ENCODE data around the gene MET.

Gene MET

DNA sequence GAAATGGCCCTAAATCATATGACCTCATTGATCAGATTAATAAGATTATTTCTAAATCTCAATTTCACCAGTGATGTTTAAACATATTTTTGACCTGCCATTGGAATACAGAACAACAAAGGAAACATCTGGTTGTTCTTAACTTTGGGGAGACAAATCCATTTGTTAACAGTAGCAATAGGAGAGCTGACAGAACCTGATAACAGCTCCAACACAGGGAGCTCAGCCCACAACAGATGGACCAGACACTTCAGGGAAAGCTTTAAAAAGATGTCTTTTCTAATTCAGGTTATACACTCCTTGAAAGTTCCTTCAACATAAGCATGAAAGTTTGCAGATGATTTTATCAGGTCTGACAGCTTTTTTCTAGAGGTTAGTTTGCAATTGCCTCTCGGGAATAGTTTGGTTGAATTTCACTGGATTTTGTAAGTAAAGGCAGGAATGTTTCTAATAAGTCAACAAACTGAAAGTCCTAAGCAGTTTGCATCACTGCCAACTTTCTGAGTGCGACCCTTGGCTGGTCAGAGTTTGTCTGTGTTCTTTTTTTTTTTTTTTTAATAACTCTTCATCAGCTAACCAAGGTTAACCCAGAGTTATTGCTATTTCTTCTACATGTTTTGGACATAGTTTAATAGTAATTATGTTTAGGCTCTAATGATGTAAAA, 6.5 kb upstream of the MET start:
- no peak for DNase-seq (ENCODE audit: low read depth)

GRCh38 chr7:116669769-116670168, 2.2 kb upstream of the MET start:
- no peak for DNase-seq (ENCODE audit: low read depth)

DNA sequence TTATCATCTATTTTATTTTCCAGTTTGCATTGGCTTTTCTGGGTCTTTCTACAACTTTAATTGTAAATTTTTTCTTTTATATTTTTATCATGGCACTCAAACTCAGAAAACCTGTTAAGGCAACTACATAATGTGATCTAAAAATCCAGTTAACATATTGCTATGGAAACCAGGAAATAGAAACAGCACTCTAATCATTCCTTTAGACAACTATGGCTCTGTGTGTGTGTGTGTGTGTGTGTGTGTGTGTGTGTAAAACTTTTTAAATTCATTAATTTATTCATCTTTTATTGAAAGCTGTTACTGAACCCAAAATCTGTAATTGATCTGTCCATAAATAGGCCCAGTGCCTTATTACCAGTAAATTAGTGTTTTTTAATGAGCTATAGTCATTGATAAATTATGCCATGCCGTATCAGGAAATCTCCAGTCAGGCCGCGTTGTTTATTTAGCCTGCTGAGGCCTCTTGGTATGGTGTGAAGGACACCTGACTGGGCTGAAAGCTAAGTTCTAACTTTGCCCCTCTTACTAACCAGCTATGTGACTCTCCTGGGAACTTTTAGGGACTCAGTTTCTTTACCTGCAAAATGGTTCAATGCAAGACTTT, 1.5 kb upstream of the MET start:
- DNase-seq (ENCODE audit: low read depth): no peak

DNA sequence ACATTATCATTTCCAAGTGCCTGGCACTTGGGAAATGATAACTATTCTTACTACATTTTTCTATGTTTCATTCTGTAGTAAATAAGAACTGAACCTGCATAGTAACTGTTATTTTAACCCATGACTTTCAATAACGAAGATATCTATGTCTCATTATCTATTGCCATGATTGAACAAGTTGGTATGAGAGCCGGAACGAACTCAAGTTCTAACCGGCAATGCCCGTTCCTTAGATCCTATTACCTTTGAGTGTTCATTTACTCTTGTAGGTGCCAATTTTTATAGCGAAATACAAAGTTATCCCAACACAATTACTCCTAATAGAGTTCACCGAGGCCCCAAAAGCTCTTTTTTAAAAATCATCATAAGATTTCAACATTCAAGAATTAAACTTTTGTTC, 885 bp upstream of the MET start:
- DNase-seq (ENCODE audit: low read depth): no peak

DNA sequence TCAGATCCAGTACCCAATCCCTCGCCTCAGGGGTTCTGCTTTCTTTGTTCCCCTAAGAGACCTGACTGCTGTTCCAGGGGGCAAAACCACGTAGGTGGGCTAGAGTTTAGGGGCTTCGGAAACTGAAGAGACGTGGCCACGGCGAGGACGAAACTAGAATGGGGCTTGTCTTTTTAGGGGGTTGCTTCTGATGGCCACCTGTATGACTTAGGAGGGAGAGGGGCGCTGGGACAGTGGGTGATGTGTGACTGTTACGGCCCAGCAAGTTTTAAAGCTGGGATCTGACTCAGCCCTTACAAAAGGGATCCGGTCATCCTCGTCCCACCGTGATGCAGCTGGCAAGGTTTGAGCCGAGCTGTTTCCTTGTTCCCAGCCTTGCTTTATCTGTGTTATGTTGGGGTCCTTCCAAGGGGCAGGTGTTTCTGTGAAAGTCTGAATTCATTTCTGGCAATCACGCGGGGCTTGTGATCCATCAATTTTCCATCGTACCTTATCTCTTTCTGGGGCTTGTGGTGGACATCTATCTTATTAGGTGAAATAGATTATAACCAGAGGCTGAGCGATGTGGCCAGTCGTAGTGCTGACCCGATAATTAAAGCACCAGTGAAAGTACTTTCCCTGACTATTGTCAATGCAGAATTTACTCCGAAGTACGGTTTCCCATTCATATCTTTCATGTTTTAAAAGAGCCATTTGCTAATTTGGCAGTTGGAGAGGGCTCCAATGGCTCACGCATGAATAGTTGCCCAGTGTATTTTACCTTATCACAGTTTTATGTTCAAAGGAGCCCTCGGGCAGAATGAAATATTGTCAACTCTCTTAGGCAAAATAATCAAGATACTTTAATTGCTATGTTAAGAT, 830 bp downstream of the MET start:
- DNase-seq (ENCODE audit: low read depth): no peak

GRCh38 chr7:116673457-116673865, 1.5 kb downstream of the MET start:
- DNase-seq (ENCODE audit: low read depth): no peak

DNA sequence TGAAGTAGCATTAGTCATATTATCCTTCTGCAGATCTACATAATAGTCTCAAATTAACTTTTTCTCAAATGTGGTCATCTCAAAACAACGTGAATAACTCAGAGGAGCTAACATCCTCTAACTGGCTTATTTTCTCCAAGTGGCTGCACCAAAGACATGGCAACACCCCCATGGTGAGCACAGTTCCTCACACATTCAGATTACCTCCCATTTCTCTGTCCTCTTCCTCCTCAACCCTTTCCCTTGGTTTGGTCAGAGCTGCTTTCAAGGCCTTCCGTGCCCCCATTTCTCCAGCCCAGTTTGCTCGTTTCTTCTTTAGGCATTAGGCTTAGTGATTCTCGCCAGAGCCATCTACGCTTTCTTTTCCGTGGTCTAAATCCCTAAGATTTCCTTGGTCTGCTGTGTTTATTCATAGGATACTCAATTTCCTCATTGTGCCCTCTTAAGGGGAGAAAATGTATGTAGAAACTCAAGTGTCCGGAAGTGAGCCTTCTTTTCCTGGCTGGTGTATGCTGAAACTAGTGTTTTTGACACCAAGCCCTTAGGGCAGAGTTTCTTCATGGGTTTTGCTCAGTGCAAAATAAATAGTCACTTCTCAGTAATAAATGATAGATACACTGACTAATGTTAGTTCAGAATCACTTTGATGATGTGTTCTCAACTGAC, 2.6 kb downstream of the MET start:
- no peak for DNase-seq (ENCODE audit: low read depth)

DNA sequence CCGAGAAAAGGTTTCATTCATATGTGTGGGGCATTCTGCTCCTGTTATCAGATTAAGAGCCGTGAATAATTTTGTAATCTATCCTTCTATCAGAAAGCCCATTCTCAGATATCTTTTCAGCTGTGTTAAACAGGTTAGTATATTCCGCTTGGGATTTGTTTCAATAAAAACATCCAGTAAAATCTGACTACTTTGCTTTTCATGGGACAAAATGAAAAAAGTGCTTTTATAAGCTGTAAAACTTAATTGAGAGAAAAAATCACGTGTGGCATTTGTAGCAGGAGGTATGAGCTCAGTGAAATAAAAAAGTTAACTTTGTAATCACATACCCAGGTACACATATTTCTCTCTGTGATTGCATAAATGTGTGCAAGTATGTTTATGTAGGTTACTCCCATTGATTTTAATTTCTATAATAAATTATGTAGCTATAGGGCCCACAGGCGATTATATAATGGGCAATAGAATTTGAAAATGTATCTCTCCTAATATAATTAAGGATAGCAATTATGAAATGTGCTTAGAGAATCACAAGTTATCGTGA, 3.9 kb downstream of the MET start:
- no peak for DNase-seq (ENCODE audit: low read depth)

DNA sequence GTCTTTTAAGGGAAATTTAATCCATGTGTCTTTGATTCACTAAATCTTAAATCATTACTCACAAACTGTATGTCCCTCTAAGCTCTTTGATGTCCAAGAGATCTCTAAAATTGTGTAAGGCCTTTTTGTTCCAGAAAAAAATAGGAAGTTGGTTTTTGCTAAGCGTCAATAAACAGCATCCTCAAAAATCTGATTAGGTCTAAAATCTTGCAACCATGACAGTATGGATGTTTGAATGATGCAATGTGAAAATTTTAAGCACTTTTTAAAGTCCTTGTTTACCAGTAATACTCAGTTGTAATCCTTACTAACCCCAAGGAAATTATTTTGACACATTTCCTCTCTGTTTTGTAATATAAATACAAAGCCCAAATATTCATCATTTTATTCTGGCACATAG, 6.8 kb downstream of the MET start:
- DNase-seq (ENCODE audit: low read depth): no peak

DNA sequence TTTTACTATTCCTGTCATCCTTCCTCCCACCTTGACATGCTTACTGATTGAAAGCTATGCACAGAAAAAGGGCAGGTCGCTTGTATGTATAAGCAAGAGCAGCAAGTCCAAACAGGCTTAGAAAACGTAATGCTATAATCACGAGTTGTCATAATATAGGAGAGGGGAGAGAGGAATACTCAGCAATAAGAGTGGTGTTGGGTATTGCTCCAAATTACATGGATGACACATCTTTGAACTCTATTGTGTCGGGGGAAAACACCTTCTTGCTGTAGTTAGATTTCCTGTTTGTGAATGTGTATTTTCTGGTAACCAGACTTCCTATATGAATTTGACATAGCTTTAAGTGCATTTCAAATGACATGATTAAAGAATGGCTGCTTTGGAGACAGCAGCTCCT, 7.5 kb downstream of the MET start:
- no peak for DNase-seq (ENCODE audit: low read depth)

GRCh38 chr7:116683786-116684185, 11.8 kb downstream of the MET start:
- DNase-seq (ENCODE audit: low read depth): no peak

GRCh38 chr7:116686033-116686432, 14.0 kb downstream of the MET start:
- DNase-seq (ENCODE audit: low read depth): no peak

DNA sequence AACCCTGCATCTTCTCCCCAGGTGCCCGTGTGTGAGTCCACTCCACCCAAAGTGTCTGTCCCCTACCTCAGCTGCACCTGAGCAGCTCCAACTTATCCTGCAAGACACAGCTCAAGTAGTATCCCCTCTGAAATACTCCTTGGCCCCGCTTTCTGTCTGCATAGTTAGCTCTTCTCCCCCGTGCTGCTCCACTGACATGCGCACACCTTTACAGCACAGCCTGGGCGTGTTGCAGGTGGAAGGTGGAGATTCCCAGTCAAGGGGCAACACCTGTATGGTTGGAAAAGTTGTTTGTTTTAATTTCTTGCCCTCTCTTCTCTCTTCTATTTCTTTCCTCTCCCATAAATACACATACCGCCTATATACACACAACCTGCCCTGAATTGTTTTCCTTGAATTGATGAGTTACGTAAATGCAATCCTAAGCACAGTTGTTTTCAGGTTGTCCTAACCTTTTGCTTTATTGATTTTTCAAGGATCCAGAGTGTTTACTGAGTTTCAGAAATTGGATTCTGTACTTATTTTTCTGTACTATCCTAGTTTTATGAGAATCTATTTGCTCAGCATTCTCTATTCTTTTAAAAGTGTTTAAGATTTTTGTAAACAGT, 14.9 kb downstream of the MET start:
- DNase-seq (ENCODE audit: low read depth): no peak

DNA sequence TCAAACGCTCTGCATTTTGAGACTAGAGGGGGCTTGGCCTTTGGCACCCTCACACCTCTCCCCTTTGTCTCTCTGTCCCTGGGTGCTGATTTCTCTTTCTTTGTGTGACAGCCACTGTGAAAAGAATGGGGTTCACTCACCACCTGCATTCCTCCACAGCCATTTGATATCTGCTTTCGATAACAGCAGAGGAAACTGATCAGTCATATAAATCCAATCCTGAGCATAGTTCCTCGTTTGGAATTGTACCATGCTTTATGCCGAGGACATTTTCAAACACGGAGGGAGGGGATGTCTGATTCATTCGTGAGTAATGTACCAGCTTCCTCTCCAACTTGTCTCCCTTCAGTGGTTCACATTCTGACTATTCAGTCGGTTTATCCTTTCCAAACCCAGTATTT, 15.8 kb downstream of the MET start:
- DNase-seq (ENCODE audit: low read depth): no peak

DNA sequence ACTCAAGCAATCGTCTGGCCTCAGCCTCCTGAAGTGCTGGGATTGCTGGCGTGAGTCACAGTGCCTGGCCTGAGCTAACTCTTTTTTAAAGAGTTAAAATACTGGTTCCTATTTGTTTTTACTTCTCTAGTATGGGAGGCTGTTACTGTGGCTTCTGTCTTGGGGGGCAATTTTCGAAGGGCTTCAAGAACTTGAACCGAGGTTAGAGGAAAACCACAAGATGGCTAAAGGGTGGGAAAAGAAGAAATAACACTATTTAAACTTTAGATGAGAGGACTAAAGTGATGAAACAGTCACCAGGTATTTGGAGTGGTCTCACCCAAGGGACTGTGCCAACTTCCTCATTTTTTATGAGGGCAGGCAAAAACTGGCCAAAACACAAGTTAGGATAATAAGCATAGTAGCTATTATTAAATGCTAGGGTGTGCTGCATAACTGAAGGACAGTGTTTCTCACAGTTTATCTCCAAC, 17.8 kb downstream of the MET start:
- DNase-seq (ENCODE audit: low read depth): no peak

GRCh38 chr7:116691664-116692063, 19.7 kb downstream of the MET start:
- no peak for DNase-seq (ENCODE audit: low read depth)

GRCh38 chr7:116692401-116693308, 20.7 kb downstream of the MET start:
- no peak for DNase-seq (ENCODE audit: low read depth)

GRCh38 chr7:116696707-116697106, 24.7 kb downstream of the MET start:
- DNase-seq (ENCODE audit: low read depth): no peak

- DNase-seq (ENCODE audit: low read depth): no peak
Observed at GRCh38 chr7:116697152-116697551, 25.2 kb downstream of the MET start.

- no peak for DNase-seq (ENCODE audit: low read depth)
Observed at GRCh38 chr7:116697761-116698160, 25.8 kb downstream of the MET start.

- DNase-seq (ENCODE audit: low read depth): no peak
Observed at GRCh38 chr7:116698396-116698795, 26.4 kb downstream of the MET start.

Measured in GM04503 (cell line).